Measurements from ENCODE around the gene CYGB.

The CYGB gene

DNA sequence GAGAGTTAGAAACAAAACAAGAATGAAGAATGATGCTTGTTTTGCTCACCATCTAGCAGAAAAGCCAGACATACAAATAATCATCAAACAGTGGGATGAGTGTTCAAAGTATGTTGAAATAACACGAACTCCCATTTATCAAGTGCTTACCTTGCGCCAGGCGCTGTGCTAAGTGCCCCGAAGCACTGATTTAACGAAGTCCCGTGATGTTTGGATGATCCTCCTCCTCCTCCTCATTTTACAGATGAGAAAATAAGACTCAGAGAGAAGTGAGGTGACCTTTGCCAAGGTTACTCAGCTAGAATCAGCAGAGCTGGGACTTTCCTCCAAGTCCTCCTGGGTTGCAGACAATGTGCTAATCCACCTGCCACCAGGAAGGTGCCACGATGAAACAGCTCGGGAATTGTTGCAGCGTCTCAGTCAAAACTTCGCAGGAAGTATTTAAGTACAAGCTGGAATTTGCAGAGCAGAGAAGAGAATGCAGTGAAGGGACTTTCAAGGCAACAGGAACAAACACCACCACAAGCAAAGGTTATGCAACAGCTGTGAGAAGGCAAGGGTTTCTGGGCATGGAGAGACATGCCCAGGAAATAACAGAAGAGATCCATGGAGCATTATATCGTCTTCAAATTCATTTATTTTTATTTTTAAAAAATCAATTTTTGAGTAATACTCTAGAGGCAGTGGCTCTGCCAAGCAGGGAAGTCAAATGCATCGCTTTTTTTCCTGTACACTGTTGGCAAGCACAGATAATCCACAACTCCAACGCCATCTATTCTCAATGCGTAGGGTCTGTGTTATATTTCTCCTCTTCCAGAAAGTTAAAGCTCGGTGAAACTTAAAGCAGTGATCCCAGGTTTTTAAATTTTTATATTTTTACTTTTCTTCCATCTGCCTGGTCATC lies 13.5 kb upstream of the CYGB start:
- no peak for DNase-seq (ENCODE audit: low spot score)

- no peak for DNase-seq (ENCODE audit: low spot score)
These were observed 12.0 kb upstream of the CYGB start for GRCh38 chr17:76549539-76549938.

DNA sequence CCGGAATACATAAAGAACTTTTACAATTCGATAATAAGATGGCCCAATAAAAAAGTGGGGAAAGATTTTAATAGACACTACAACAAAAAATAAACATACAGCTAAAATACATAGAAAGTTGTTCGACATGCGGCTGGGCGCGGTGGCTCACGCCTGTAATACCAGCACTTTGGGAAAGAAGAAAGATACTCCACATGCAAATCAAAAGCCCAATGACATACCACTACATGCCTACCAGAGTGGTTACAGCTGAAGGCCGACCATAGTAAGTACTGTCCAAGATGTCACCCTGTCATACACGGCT lies 11.7 kb upstream of the CYGB start:
- no peak for DNase-seq (ENCODE audit: low spot score)

- no peak for DNase-seq (ENCODE audit: low spot score)
These were observed 11.1 kb upstream of the CYGB start for GRCh38 chr17:76548378-76549214.

DNA sequence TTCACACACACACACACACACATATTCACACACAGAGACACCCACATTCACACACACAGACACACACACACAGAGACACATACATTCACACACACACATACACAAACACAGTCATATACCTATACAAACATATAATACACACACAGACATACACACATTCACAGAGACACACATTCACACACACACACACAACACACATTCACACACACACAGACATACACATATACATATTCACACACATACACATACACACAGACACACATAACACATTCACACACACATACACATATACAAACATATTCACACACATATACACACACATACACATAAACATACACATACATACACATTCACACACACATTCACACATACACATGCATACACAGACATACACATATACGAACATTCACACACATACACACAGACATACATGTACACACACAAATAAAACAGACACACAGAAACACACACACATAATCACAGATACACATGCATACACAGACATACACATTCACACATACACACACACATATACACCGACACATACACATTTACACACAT lies 10.2 kb upstream of the CYGB start:
- DNase-seq (ENCODE audit: low spot score), result no peak

DNA sequence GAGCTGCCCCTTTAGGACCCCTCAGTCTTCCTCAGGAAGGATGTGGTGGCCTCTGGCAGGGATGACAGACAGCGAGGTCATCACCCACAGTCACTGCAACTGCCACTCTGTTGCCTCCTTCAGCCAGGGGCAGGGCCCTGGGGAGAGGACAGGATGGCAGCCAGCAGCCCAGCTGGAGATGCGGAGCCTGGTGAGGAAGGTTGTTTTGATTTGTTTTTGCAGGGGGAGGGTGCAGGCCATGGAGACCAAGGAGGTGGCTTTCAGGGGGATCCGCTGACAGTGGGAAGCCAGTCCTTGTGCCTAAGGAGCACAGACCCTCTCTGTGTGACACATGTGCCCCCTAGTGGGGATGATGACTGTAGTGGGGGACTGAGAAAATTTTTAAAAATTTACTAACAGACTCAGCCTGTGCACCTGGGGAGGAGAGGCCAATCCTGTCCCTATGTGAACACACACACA lies 9.7 kb upstream of the CYGB start:
- DNase-seq (ENCODE audit: low spot score), result peak; percentile 53

DNA sequence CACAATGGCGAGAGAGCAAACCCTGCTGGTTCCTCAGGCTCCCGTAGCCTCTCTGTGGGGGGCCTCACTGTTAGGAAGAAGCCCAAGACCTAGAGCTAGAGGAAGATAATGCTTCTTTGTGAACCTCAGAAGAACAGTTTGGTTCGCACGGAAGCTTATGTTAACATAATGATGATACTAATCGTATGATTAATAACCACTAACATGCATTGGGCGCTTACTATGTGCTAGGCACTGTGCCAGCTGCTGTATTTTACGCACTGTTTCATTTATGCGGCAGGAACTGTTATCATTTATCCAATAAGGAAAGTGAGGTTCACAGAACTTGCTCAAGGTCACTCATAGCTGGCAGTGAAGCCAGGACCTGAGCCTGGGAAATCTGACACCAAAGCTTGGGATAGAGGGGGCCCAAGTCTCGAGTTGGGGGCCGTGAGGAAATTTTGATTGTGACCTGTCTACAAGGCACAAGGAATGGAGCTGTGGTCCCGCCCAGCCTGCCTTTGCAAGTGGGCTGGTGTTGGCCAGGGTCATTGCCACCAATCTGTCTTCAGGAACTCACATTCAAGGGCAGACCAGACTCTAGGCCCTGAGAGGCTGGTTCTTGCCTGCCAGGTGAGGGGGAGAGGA lies 9.2 kb upstream of the CYGB start:
- DNase-seq (ENCODE audit: low spot score), result no peak

DNA sequence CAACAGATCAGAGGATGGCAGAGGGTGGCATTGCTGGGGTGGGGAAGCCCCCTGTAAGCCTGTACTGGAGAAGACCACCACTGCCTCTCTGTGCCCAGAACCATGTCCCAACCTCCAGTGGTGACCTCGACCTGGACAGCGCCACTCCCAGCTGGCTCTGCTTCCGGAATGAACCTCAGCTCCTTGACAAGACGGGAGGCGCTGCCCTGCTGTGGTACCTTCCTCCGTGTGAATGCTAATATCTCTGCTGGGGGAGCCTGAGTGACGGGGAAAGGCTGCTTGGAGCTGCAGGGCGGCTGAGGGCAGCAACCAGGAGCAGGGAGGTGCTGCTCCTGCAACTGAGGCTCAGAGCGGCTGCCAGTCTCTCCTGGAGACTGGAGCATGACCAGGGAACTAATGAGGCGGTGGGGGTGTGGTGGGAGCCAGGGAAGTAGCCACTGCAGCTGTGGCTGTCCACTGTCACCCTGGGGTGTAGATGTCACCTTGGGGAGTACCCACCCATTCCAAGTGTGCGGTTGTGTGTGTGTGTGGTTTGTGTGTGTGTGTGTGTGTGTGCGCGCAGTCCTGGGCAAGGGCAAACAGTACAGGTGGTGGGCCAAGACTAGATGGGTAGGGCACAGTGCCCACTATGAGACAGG lies 8.5 kb upstream of the CYGB start:
- DNase-seq (ENCODE audit: low spot score), result no peak

- no peak for DNase-seq (ENCODE audit: low spot score)
These were observed 7.2 kb upstream of the CYGB start for GRCh38 chr17:76544546-76545365.

DNA sequence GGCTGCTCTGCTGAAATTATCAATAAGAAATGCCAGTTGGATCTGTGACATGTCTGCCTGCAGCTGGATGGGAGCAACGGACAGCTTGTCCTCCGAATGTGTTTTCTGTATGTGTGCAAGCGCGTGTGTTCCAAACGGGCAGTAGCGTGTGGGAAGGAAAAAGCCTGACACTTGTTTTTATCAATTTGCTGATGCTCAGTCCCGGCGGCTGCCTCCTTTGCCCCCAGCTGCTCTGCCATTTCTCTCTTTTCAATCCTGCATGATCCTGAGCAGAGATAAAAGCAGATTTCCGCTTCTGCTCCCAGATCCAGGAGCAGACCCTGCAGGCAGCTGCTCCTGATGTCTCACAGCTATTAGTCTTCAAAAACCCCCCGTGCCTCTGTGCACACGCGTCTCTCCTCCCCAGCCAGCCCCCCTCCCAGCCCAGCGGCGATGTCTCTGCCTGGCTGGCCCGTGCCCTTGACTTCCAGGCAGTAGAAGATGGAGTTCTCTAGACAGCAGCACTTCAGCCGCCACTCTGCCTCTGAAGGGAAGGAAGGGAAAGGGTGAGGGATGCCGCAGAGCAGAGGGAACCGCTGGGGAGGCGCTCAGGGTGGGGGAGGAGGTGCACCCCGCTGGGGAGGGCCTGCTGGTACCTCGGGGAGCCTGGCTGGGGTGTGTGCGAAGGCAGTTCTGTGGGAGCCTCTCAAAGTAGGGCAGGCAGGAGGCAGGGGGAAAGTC lies 6.5 kb upstream of the CYGB start:
- DNase-seq (ENCODE audit: low spot score), result no peak

DNA sequence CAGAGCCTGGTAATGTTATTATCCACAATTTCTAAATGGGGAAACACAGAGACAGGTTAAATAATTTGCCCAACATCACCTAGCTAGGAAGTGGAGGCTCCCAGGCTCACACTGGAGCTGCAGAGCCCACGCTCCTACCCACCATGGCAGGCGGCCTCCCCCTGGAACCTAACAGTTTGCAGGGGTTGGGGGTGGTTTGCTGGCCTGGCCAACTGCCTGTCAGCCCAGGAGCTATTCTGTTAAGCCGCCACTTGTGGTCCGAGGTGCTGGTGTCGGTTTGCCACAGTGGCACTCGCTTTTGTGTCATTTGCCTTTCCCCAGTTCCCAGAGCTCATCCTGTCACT lies 5.9 kb upstream of the CYGB start:
- DNase-seq (ENCODE audit: low spot score), result no peak

DNA sequence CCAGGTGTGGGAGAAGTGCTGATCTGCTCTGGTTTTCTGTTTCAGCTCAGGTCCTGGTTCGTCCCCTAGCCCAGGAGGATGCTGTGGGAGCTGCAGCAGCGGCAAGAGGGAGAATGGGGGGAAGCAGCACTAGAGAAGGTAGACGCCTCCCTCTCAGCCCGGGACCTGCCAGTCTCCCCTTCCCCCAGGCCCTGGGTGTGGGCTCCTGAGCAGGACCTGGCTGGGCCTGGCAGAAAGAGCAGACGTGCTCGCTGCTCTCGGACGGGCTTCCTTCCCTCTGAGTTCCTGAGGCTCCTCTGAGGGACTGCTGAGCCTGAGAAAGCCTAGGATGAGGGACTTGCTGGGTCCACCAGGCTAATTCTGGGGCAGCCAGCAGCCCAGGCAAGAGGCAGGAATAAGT lies 5.5 kb upstream of the CYGB start:
- no peak for DNase-seq (ENCODE audit: low spot score)

DNA sequence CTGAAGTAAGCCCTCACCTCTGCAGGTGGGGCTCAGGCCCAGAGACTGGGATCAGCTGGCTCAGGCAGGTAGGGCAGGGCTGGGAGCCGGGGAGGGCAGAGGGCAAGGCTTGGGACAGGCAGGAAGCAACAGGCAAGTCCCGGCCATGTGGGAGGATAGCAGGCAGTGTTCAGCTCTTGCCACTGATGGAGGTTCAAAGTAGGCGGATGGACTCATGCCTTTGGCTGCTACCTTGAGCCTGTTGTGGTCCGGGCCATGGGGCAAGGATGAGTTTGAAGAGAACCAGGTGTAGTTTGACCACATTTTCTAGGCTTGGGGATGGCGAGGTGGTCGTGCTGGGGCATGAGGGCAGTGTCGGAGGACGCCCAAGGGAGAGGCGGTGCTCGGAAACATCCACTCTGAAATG lies 5.1 kb upstream of the CYGB start:
- no peak for DNase-seq (ENCODE audit: low spot score)

DNA sequence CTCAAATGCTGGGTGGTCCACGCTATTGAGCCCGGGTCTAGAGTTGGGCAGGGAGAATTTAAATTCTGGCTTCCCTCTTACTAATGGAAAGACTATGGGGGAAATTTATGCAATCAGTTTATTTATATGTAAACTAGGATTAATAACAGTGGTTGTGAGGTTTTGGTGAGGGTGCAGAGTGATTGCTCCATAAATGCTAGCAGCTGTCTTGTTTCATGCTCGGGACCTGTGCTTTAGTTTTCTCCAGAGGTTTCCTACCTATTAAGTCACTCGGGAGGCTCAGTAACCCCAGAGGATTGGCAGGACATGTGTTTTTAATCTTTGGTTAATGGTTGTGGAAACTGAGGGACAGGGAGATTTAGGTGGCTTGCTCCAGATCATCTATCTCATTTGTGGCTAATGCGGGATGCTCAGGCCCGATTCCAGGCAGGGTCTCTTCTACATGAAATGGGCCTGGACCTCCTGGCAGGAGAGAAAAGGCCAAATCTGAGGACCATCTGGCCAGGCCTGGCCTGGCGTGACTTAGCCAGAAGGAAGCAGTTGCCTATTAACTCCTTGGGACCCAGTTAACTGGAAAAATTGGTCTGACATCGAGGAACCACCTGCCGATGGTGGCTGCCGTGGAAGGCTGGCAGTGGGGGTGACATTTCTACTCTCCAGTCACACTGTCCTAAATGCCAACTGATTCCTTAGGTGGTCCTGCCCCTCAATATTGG lies 4.4 kb upstream of the CYGB start:
- no peak for DNase-seq (ENCODE audit: low spot score)

GRCh38 chr17:76540381-76541300 lies 3.1 kb upstream of the CYGB start:
- peak; percentile 97 for DNase-seq (ENCODE audit: low spot score)

- no peak for DNase-seq (ENCODE audit: low spot score)
These were observed 2.2 kb upstream of the CYGB start, which contains the start of gene PRCD for GRCh38 chr17:76539631-76540271. Gene PRCD, plus strand, starts transcription at chr17:76540044. Its CDS starts 98 bp downstream, at chr17:76540142.

- no peak for DNase-seq (ENCODE audit: low spot score)
These were observed 1.5 kb upstream of the CYGB start for GRCh38 chr17:76538941-76539570.
